Breast epithelium (tissue), 3 donors: Measurements from ENCODE around the gene CFAP54.

Experiments
- POLR2A ChIP-seq: fragments of 450-650 bp; IDR thresholded peaks from one replicate; pipeline ENCODE4 v1.6.1; 2016; ENCODE audit warnings: antibody characterized with exemption, mild to moderate bottlenecking, moderate library complexity
- POLR2AphosphoS5 ChIP-seq, 3 donors: sonication (generic); formaldehyde crosslinking; IDR thresholded peaks; one replicate each; pipeline ENCODE4 v1.6.1; 2017; ENCODE audit warnings: antibody characterized with exemption in 3 of 3
- TF ChIP-seq, protein P1 (sequence below), 3 donors: fragments of 450-650 bp; IDR thresholded peaks; one replicate each; pipeline ENCODE4 v1.5.1; 2016 to 2017; ENCODE audit warnings: antibody characterized with exemption in 3 of 3, mild to moderate bottlenecking in 3 of 3, moderate library complexity in 3 of 3

DNA sequence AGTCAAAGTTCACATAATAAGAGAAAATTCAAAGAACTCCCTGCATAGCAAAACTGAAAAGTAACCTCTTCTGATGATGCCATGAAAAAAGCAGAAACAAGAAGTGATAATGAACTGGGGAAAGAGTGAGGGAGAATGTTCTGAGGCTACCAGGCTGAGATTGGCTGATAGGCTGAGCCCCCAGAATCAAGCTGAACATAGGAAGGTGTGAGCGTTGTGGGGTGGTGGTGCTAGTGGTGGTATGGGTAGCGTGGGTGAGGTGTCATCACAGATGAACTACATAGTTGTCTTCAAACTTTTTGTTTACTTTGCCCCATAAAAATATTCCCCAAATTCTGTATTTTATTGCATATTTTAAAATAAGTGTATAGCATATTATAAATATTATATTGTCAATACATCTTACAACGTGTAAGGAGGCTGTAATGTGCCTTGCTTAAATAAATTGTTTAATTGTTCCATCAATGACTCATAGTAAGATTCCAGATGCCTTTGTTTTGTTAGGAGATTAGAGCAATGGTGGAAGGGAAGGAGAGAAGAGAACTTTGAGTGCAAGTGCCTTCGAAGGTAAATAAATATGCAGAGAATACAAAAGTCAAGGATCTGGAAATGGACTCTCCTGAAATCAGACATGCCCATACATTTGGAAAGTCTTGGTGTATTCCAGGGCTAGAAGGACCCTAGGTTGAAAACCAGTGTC lies 15.8 kb upstream of the CFAP54 start:
- TF ChIP-seq POLR2A, result no peak
- TF ChIP-seq, protein P1, sequence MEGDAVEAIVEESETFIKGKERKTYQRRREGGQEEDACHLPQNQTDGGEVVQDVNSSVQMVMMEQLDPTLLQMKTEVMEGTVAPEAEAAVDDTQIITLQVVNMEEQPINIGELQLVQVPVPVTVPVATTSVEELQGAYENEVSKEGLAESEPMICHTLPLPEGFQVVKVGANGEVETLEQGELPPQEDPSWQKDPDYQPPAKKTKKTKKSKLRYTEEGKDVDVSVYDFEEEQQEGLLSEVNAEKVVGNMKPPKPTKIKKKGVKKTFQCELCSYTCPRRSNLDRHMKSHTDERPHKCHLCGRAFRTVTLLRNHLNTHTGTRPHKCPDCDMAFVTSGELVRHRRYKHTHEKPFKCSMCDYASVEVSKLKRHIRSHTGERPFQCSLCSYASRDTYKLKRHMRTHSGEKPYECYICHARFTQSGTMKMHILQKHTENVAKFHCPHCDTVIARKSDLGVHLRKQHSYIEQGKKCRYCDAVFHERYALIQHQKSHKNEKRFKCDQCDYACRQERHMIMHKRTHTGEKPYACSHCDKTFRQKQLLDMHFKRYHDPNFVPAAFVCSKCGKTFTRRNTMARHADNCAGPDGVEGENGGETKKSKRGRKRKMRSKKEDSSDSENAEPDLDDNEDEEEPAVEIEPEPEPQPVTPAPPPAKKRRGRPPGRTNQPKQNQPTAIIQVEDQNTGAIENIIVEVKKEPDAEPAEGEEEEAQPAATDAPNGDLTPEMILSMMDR (IDR thresholded peaks at IDR 0.05), result no peak
- TF ChIP-seq POLR2AphosphoS5 (IDR thresholded peaks at IDR 0.05), result no peak
